Measurements from ENCODE around the gene SLC12A9. TPM values are rescaled to one million over a fixed set of nuclear protein-coding genes. Genes with fewer than 3 reads are reported as not detected.
"Not testable (repeated sequence)": the region's sequence is repeated elsewhere in the genome, so short reads cannot be mapped to it uniquely, and the experiment has no call there.

Gene SLC12A9
- polyA plus RNA-seq, 12 donors, result 11.7 to 38.3 (median 16.3) TPM; not detected in 1

GRCh38 chr7:100894860-100895700, 42.6 kb downstream of the SLC12A9 start:
- no peak for DNase-seq

GRCh38 chr7:100895701-100895955, 43.1 kb downstream of the SLC12A9 start, which contains the start of gene ACHE:
Gene ACHE (minus strand): TSS chr7:100895888. CDS start chr7:100894232, 1,656 bp downstream.
- no peak for DNase-seq

- no peak for DNase-seq
Observed at GRCh38 chr7:100895956-100896731, 43.6 kb downstream of the SLC12A9 start.

DNA sequence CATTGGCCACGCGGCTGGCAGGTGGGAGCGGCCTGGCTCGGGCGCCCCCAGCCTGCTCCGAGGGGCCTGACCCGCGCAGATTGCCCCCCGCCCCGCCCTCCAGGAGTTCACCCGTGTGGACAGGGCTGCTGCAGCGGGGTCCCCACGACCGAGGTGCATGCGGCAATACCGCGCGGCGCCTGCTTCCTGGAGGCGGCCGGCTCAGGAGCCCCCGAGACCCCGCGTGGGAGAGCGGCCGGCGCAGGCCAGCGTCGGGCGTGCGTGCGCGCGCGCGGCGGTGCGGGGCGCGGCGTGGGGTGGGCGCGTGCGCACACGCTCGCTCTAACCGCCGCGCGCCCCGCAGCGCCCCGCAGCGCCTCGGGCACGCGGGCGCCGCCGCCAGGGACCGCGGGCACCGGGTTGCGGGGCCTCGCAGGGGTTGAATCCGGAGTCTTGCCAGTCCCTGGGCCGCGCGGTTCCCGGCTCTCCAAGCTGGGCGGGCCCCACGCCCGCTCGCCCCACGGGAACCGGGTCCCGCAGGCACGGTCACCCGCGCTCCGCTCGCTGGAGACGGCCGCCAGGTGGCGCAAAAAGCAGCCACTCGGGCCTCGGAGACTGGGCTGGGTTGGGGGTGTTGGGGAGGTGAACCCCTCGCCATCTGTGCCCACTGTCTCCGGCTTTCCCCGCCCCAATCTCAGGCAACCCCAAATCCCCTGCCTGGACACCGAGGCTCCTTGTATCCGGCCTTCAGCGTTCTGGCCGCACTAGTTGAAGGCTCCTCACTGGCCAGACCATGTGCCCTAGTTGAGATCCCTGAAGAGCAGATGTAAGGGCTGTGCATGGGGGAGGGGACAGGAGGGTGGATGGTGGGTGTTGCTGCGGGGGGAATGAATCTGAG, 44.5 kb downstream of the SLC12A9 start:
- DNase-seq, result no peak

- no peak for DNase-seq
Observed at GRCh38 chr7:100897772-100898454, 45.4 kb downstream of the SLC12A9 start.

DNA sequence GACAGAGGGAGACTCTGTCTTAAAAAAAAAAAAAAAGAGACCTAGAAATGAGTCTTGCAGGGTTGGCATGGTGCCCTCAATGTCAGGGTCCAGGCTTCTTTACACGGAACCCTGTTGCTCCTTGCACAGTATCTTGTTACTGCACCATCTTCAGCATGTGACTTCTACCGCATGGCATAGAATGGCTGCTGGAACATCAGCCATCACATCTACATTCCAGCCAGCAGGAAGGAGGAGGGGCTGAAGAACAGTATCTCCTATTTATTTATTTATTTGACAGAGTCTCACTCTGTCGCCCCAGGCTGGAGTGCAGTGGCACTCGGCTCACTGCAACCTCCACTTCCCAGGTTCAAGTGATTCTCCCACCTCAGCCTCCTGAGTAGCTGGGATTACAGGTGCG, 46.9 kb downstream of the SLC12A9 start:
- no peak for DNase-seq

DNA sequence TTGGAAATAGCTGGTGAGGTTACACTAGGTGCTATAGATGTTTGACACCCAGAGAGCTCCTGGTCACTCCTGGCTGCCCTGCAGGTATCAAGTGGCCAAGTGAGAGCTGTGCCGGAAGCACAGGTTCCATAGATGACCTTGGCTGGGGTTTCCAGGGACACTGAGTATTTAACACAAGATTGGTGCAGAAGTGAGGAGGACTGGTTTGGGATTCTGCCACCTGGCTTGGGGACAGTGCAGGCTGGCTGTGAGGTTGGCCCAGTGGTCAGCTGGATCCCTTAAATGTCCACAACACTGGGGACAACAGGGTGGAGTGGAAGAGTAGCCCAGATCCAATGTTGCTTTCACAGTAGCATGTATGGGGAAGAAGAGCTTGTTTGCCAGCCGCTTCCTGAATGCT, 48.5 kb downstream of the SLC12A9 start:
- no peak for DNase-seq

- DNase-seq, result no peak
Observed at GRCh38 chr7:100901921-100902332, 49.4 kb downstream of the SLC12A9 start.

- DNase-seq, result no peak
Observed at GRCh38 chr7:100902638-100903037, 50.1 kb downstream of the SLC12A9 start.

- no peak for DNase-seq
Observed at GRCh38 chr7:100908512-100908911, 56.0 kb downstream of the SLC12A9 start.

- DNase-seq, result not testable (repeated sequence)
Observed at GRCh38 chr7:100910443-100910842, 57.9 kb downstream of the SLC12A9 start.

DNA sequence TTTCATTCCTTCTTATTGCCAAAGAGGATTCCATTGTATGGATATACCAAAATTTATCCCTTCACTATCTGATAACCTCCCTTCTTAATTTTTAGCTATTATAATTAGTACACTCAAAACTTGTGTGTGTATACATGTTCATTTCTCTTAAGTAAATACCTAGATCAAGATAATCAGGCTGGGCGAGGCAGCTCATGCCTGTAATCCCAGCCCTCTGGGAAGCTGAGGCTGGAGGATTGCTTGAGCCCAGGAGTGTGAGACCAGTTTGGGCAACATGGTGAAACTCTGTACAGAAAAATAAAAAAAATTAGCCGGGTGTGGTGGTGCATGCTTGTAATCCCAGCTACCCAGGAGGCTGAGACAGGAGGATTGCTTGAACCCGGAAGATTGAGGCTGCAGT, 59.0 kb downstream of the SLC12A9 start:
- no peak for DNase-seq

- no peak for DNase-seq
Observed at GRCh38 chr7:100914208-100914878, 61.8 kb downstream of the SLC12A9 start.

- DNase-seq, result no peak
Observed at GRCh38 chr7:100914879-100915447, 62.5 kb downstream of the SLC12A9 start.

Other genes with a start within 250 kb of the SLC12A9 start
- 10 to 100 TPM in 11 of 12 donors, not detected in 1; 12.5 to 69.6 (median 17.2) TPM for gene MOSPD3, start 240.2 kb upstream of the SLC12A9 start, polyA plus RNA-seq (ENCODE audit: insufficient read length in 12 of 12)
- gene TFR2, start 211.2 kb upstream of the SLC12A9 start, polyA plus RNA-seq (ENCODE audit: insufficient read length in 12 of 12), result 1 to 10 TPM in 3 of 12 donors, under 1 TPM in 7, not detected in 2; 0.23 to 2.3 (median 0.72) TPM
- gene ACTL6B, start 196.3 kb upstream of the SLC12A9 start, polyA plus RNA-seq (ENCODE audit: insufficient read length in 12 of 12), result under 1 TPM in 3 of 12 donors, not detected in 9; 0.21 to 0.30 (median 0.28) TPM
- 100 to 1,000 TPM in 11 of 12 donors, not detected in 1; 110 to 178 (median 137) TPM for gene GNB2, start 179.0 kb upstream of the SLC12A9 start, polyA plus RNA-seq (ENCODE audit: insufficient read length in 12 of 12)
- 100 to 1,000 TPM in 1 of 12 donors, 10 to 100 TPM in 11; 18.8 to 473 (median 27.5) TPM for gene GIGYF1, start 158.5 kb upstream of the SLC12A9 start, polyA plus RNA-seq (ENCODE audit: insufficient read length in 12 of 12)
- gene POP7, start 146.6 kb upstream of the SLC12A9 start, polyA plus RNA-seq (ENCODE audit: insufficient read length in 12 of 12), result 10 to 100 TPM in 11 of 12 donors, not detected in 1; 15.5 to 27.0 (median 18.3) TPM
- under 1 TPM in 3 of 12 donors, not detected in 9; 0.13 to 0.28 (median 0.21) TPM for gene EPO, start 132.2 kb upstream of the SLC12A9 start, polyA plus RNA-seq (ENCODE audit: insufficient read length in 12 of 12)
- gene ZAN, start 119.1 kb upstream of the SLC12A9 start, polyA plus RNA-seq (ENCODE audit: insufficient read length in 12 of 12), result under 1 TPM in 1 of 12 donors, not detected in 11; 0.03 TPM
- gene EPHB4, start 25.2 kb upstream of the SLC12A9 start, polyA plus RNA-seq (ENCODE audit: insufficient read length in 12 of 12), result 10 to 100 TPM in 11 of 12 donors, not detected in 1; 31.1 to 74.0 (median 46.4) TPM
- 10 to 100 TPM in 11 of 12 donors, not detected in 1; 26.9 to 72.6 (median 38.8) TPM for gene TRIP6, start 14.7 kb downstream of the SLC12A9 start, polyA plus RNA-seq (ENCODE audit: insufficient read length in 12 of 12)
- gene SRRT, start 22.4 kb downstream of the SLC12A9 start, polyA plus RNA-seq (ENCODE audit: insufficient read length in 12 of 12), result 100 to 1,000 TPM in 5 of 12 donors, 10 to 100 TPM in 6, not detected in 1; 72.6 to 153 (median 96.4) TPM
- 1 to 10 TPM in 10 of 12 donors, not detected in 2; 1.4 to 3.4 (median 2.0) TPM for gene UFSP1, start 37.0 kb downstream of the SLC12A9 start, polyA plus RNA-seq (ENCODE audit: insufficient read length in 12 of 12)
- gene ACHE, start 43.2 kb downstream of the SLC12A9 start, polyA plus RNA-seq (ENCODE audit: insufficient read length in 12 of 12), result 100 to 1,000 TPM in 2 of 12 donors, 10 to 100 TPM in 9, not detected in 1; 18.9 to 126 (median 70.5) TPM
- 10 to 100 TPM in 1 of 12 donors, under 1 TPM in 10, not detected in 1; 0.07 to 21.8 (median 0.25) TPM for gene MUC3A, start 96.8 kb downstream of the SLC12A9 start, polyA plus RNA-seq (ENCODE audit: insufficient read length in 12 of 12)
- 10 to 100 TPM in 1 of 12 donors, 1 to 10 TPM in 4, under 1 TPM in 5, not detected in 2; 0.22 to 17.3 (median 0.81) TPM for gene MUC12, start 116.9 kb downstream of the SLC12A9 start, polyA plus RNA-seq (ENCODE audit: insufficient read length in 12 of 12)
- gene MUC17, start 167.4 kb downstream of the SLC12A9 start, polyA plus RNA-seq (ENCODE audit: insufficient read length in 12 of 12), result 10 to 100 TPM in 1 of 12 donors, under 1 TPM in 1, not detected in 10; 0.19 to 13.8 TPM
- gene TRIM56, start 232.8 kb downstream of the SLC12A9 start, polyA plus RNA-seq (ENCODE audit: insufficient read length in 12 of 12), result 10 to 100 TPM in 4 of 12 donors, 1 to 10 TPM in 7, not detected in 1; 7.0 to 18.5 (median 8.9) TPM